Esophagus squamous epithelium (tissue), 5 donors: ENCODE measurements around the gene PKHD1. TPM values are rescaled to one million over a fixed set of nuclear protein-coding genes. Genes with fewer than 3 reads are reported as not detected.

Experiments
- DNase-seq: peaks from one replicate; lab custom pipeline; 2025; lab: John Stamatoyannopoulos, UW
- H3K27ac ChIP-seq, 4 donors: fragments of 200-600 bp; sonication (generic); one replicate each; pipeline ENCODE4 v1.5.1; 2016 to 2019; ENCODE audit warnings: mild to moderate bottlenecking in 1 of 4
- H3K27me3 ChIP-seq, 4 donors: fragments of 200-600 bp; sonication (generic); 1 replicate in 3 of 4; 2 replicates in 1 of 4; pipeline versions ENCODE4 v1.5.1 to v1.6.0; 2017 to 2021; ENCODE audit warnings: antibody characterized with exemption in 1 of 4
- H3K36me3 ChIP-seq, 3 donors: fragments of 200-600 bp; sonication (generic); one replicate each; pipeline ENCODE4 v1.5.1; 2016 to 2019
- H3K4me1 ChIP-seq, 3 donors: fragments of 200-600 bp; sonication (generic); one replicate each; pipeline ENCODE4 v1.5.1; 2017 to 2019
- H3K4me3 ChIP-seq, 4 donors: fragments of 200-600 bp; sonication (generic); 1 replicate in 3 of 4; 2 replicates in 1 of 4; pipeline ENCODE4 v1.5.1; 2016 to 2019; ENCODE audit warnings: mild to moderate bottlenecking in 2 of 4, moderate library complexity in 1 of 4
- H3K9me3 ChIP-seq, 3 donors: fragments of 200-600 bp; sonication (generic); one replicate each; pipeline ENCODE4 v1.5.1; 2016 to 2019
- CTCF ChIP-seq, 6 experiments: fragments of 450-650 bp in 4 of 6; fragments of 200-600 bp in 2 of 6; sonication (generic) in 2 of 6; IDR thresholded peaks; one replicate each; pipeline ENCODE4 v1.5.1; 2016 to 2019; ENCODE audit warnings: antibody characterized with exemption in 6 of 6, mild to moderate bottlenecking in 4 of 6, moderate library complexity in 4 of 6
- POLR2A ChIP-seq, 4 donors: fragments of 450-650 bp; IDR thresholded peaks; one replicate each; pipeline ENCODE4 v1.6.1; 2017; ENCODE audit warnings: antibody characterized with exemption in 4 of 4, mild to moderate bottlenecking in 4 of 4, moderate library complexity in 3 of 4
- WGBS, 2 donors: methylation state at CpG; one replicate each; pipeline ENCODE4 v1.1.5; 2018; 5-methylcytosine and 5-hydroxymethylcytosine counted together
- intact Hi-C: fragments of 100-400 bp; cut with DNase I; formaldehyde crosslinking; loops from one replicate; pipeline ENCODE4 v1.15.0; 2022
- total RNA-seq, 4 donors: library from RNA; depleted of rRNA; stranded (reverse); fragments of >200 nt; gene quantifications; one replicate each; pipeline ENCODE4 v1.1.0, GENCODE V29; 2016
- donor health status: DM: yes; HTN: yes; CAD: no.

The PKHD1 gene
- total RNA-seq, 4 donors from 2014 or later: 0.04 TPM; not detected in 3

DNA sequence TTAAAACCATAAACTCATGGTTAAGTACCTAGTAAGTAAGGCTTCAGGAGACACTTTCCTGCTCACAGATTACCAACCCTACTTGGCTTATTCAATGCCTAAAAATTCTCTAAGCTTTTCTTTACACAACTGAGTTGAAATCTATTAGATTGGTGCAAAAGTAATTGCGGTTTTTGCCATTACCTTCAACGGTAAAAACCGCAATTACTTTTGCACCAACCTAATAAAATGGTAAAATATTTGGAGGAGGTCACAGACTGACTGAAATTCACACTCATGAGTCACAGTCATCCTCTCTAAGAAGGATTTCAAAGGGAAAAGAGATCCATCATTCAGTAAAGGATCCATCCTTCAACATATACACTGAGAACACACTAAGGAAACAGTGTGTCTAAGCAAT lies 25.9 kb downstream of the PKHD1 start:
- intact Hi-C loops: no loop called here
- no peak overlapping the region for H3K4me3 ChIP-seq
- no peaks in the 10 kb centered on the region for H3K27me3 ChIP-seq
- no peak for DNase-seq
- 85 to 89% methylated on average over 3 of the region's 3 CpGs for WGBS, 2 donors
- H3K9me3 ChIP-seq: no peaks in the 10 kb centered on the region
- H3K4me1 ChIP-seq: peaks cover 0 to 7% (median 0%) of the 10 kb centered on the region in 3 donors
- no peaks in the 10 kb centered on the region for H3K36me3 ChIP-seq
- no peak overlapping the region for H3K27ac ChIP-seq
- TF ChIP-seq CTCF (IDR thresholded peaks at IDR 0.05) (no peak), POLR2A (IDR thresholded peaks at IDR 0.05) (no peak)

- DNase-seq: no peak
- Histone ChIP-seq H3K36me3 (no peaks in the 10 kb centered on the region), H3K27me3 (no peaks in the 10 kb centered on the region), H3K9me3 (no peaks in the 10 kb centered on the region), H3K27ac (no peak overlapping the region), H3K4me3 (no peak overlapping the region), H3K4me1 (peaks cover 0 to 7% (median 0%) of the 10 kb centered on the region in 3 donors)
- intact Hi-C loops: no loop called here
- TF ChIP-seq CTCF (IDR thresholded peaks at IDR 0.05) (no peak), POLR2A (IDR thresholded peaks at IDR 0.05) (no peak)
- WGBS, 2 donors: 54 to 55% methylated on average over 1 of the region's 1 CpG
Measured at GRCh38 chr6:52059821-52060220, 27.6 kb downstream of the PKHD1 start.

GRCh38 chr6:52055451-52055850 lies 32.0 kb downstream of the PKHD1 start:
- Histone ChIP-seq H3K4me1 (no peaks in the 10 kb centered on the region), H3K36me3 (no peaks in the 10 kb centered on the region), H3K9me3 (no peaks in the 10 kb centered on the region), H3K27ac (no peak overlapping the region), H3K4me3 (no peak overlapping the region), H3K27me3 (peaks cover 0 to 7% (median 0%) of the 10 kb centered on the region in 4 donors)
- intact Hi-C loops: no loop called here
- DNase-seq: no peak
- 74 to 79% methylated on average over 2 to 4 of the region's 7 CpGs for WGBS, 2 donors
- TF ChIP-seq CTCF (IDR thresholded peaks at IDR 0.05): no peak
- no peak for TF ChIP-seq POLR2A (IDR thresholded peaks at IDR 0.05)

DNA sequence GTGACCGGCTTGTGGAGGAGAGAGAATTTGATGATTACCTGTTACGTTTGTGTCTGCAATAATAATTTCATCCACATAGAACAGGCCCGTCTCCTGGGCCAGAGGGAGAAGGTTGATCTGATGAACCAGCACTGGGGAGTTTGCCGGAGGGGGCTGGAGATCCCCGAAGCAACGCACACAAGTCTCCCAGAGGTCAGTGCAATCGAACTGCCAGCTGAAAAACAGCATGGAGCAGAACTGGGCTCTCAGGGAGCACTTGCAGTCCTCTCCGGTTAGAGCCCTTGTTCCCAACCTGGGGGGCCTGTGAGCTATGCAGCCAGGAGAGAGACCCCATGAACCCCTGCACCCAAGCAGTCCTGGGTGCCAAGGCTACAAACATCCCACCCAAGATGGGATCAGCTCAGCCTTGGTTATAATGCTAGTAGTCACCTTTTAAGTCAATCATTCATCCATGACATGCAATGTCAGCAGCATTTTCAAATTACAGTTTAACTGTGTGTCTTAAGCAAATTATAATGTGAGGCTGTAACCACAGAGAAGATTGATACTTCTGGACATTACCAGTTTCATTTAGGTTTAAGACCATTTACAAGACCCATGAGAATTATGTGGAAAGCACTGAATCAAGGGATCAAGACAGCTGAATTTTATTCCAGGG lies 34.2 kb downstream of the PKHD1 start:
- Histone ChIP-seq H3K9me3 (no peaks in the 10 kb centered on the region), H3K4me3 (no peak overlapping the region), H3K27ac (no peak overlapping the region), H3K4me1 (no peaks in the 10 kb centered on the region), H3K27me3 (peaks cover 0 to 14% (median 0%) of the 10 kb centered on the region in 4 donors), H3K36me3 (no peaks in the 10 kb centered on the region)
- 76 to 79% methylated on average over 3 to 8 of the region's 8 CpGs for WGBS, 2 donors
- no peak for DNase-seq
- TF ChIP-seq POLR2A (IDR thresholded peaks at IDR 0.05) (no peak), CTCF (IDR thresholded peaks at IDR 0.05) (no peak)
- intact Hi-C loops: no loop called here

DNA sequence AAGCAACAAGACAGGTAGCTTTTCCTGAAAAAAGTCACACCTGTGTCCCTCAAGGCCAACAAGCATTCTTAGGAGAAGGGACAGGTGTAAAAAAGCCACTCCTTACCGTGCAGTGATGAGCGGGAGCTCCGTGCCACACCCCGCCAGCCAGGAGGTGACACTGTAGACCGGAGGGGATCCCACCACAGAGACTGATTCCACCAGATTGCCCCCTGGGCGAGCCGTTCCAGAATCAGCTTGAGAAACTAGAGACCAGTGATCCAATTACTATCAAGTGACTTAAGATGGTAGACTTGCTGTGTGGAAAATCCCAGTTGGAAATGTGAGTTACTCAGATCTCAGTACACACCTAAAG lies 37.4 kb downstream of the PKHD1 start:
- 35 to 52% methylated on average over 2 to 7 of the region's 7 CpGs for WGBS, 2 donors
- no peak overlapping the region for H3K27ac ChIP-seq
- TF ChIP-seq POLR2A (IDR thresholded peaks at IDR 0.05) (no peak), CTCF (IDR thresholded peaks at IDR 0.05) (no peak)
- no peak overlapping the region for H3K4me3 ChIP-seq
- intact Hi-C loops: no loop called here
- no peaks in the 10 kb centered on the region for H3K36me3 ChIP-seq
- peaks cover 0 to 14% (median 0%) of the 10 kb centered on the region in 4 donors for H3K27me3 ChIP-seq
- no peaks in the 10 kb centered on the region for H3K4me1 ChIP-seq
- no peak for DNase-seq
- no peaks in the 10 kb centered on the region for H3K9me3 ChIP-seq
